K562 (cell line): Measurements from ENCODE around the gene COL15A1. TPM values are rescaled to one million over a fixed set of nuclear protein-coding genes. Genes with fewer than 3 reads are reported as not detected.

ENCODE experiments used
- DNMT1 ChIP-seq: fragments of 450-650 bp; IDR thresholded peaks from 2 replicates; pipeline ENCODE4 v1.6.1; 2016; ENCODE audit warnings: antibody characterized with exemption, mild to moderate bottlenecking
- GABPA ChIP-seq: fragments of 200-800 bp; sonication (Bioruptor generic); conservative IDR thresholded peaks from 2 replicates; pipeline ENCODE4 v1.6.1; 2016; ENCODE audit warnings: low read depth, missing genetic modification characterization, missing compliant biosample characterization
- MTA1 ChIP-seq: fragments of 450-650 bp; IDR thresholded peaks from 2 replicates; pipeline ENCODE4 v1.6.1; 2017; ENCODE audit warnings: borderline replicate concordance
- MTA3 ChIP-seq: fragments of 450-650 bp; formaldehyde crosslinking; IDR thresholded peaks from 2 replicates; pipeline ENCODE4 v1.6.1; 2017; ENCODE audit warnings: mild to moderate bottlenecking, borderline replicate concordance
- NCOA6 ChIP-seq: fragments of 450-650 bp; IDR thresholded peaks from 2 replicates; pipeline ENCODE4 v1.6.1; 2017; ENCODE audit warnings: mild to moderate bottlenecking
- NR1H2 ChIP-seq: sonication (generic); formaldehyde crosslinking; IDR thresholded peaks from 2 replicates; pipeline ENCODE4 v1.4.0; 2020; ENCODE audit warnings: mild to moderate bottlenecking, missing genetic modification reagents
- POLR2B ChIP-seq: fragments of 450-650 bp; IDR thresholded peaks from 2 replicates; pipeline ENCODE4 v1.6.1; 2018; ENCODE audit warnings: low read depth; ENCODE audit not compliant: partially characterized antibody
- PTRF ChIP-seq: fragments of 450-650 bp; IDR thresholded peaks from 2 replicates; pipeline ENCODE4 v1.6.1; 2016; ENCODE audit warnings: mild to moderate bottlenecking, missing genetic modification characterization, missing compliant biosample characterization
- RNF2 ChIP-seq: sonication (generic); IDR thresholded peaks from 2 replicates; pipeline ENCODE4 v1.6.1; 2016
- RREB1 ChIP-seq: fragments of 250-450 bp; sonication (Bioruptor Pico); IDR thresholded peaks from 2 replicates; pipeline ENCODE4 v1.4.0; 2020
- SETDB1 ChIP-seq: IDR thresholded peaks from one replicate; pipeline ENCODE4 v1.6.1; 2012; ENCODE audit warnings: low read length, control low read depth, inconsistent platforms
- TAF15 ChIP-seq: fragments of 200-400 bp; formaldehyde crosslinking; IDR thresholded peaks from 2 replicates; pipeline ENCODE4 v1.6.1; 2017; ENCODE audit warnings: mild to moderate bottlenecking, low read depth, low read length, moderate library complexity
- TAF7 ChIP-seq: fragments of 450-650 bp; IDR thresholded peaks from 2 replicates; pipeline ENCODE4 v1.6.1; 2016; ENCODE audit warnings: missing genetic modification characterization, missing compliant biosample characterization
- ZNF24 ChIP-seq: fragments of 450-650 bp; IDR thresholded peaks from 2 replicates; pipeline ENCODE4 v1.6.1; 2016
- ZNF76 ChIP-seq: fragments of 250-450 bp; sonication (Bioruptor Pico); IDR thresholded peaks from 2 replicates; pipeline ENCODE4 v1.4.0; 2020; ENCODE audit warnings: mild to moderate bottlenecking, moderate library complexity, borderline replicate concordance
- polyA plus RNA-seq, 8 experiments: library from polyadenylated mRNA; depleted of rRNA in 4 of 8; stranded (reverse) in 5 of 8; unstranded in 3 of 8; fragments of >200 nt; fragmentation: Nextera tagmentation in 2 of 8; fragmentation: Illumina TruSeq in 1 of 8; extraction: Ambion mirVana in 2 of 8; extraction: Trizol in 1 of 8; gene quantifications; 2 replicates each; pipeline versions ENCODE4 v1.2.1 to v1.2.3, GENCODE V29; 2011 to 2014; ENCODE audit warnings: inconsistent platforms in 1 of 8, missing spikeins in 1 of 8
- total RNA-seq, 7 experiments: library from RNA; depleted of rRNA in 6 of 7; stranded (reverse); fragments of >200 nt in 6 of 7; fragmentation: Illumina TruSeq in 2 of 7; extraction: Trizol in 2 of 7; gene quantifications; 2 replicates each; pipeline versions ENCODE4 v1.2.1 to v1.2.3, GENCODE V29; 2011 to 2021; ENCODE audit warnings: low replicate concordance in 1 of 7

COL15A1 gene
- total and polyA plus RNA-seq, 9 of the 15 experiments (the other 6 are each of a cell fraction or from before 2014, with no cell fraction given): 0.46 to 5.1 (median 2.6) TPM

- no peak for TF ChIP-seq SETDB1
- peak; percentile 68; the same call in 1 of the 2 replicates for TF ChIP-seq PTRF
- 0 out of 2 replicates have a peak, but pooled peaks have one; percentile 54 for TF ChIP-seq NR1H2 (CRISPR knock-in tag)
- 0 out of 2 replicates have a peak, but pooled peaks have one; percentile 27 for TF ChIP-seq GABPA
- no peak for TF ChIP-seq DNMT1
- no peak for TF ChIP-seq TAF15
- TF ChIP-seq RREB1: peak; percentile 35; the same call in 1 of the 2 replicates
- no peak for TF ChIP-seq POLR2B
- no peak for TF ChIP-seq MTA3
- TF ChIP-seq ZNF76 (CRISPR knock-in tag): peak; percentile 18; the same call in 1 of the 2 replicates
- no peak for TF ChIP-seq NCOA6
- no peak for TF ChIP-seq MTA1
- TF ChIP-seq RNF2: peak; percentile 54; the same call in 1 of the 2 replicates
- no peak for TF ChIP-seq ZNF24
- 0 out of 2 replicates have a peak, but pooled peaks have one; percentile 5 for TF ChIP-seq TAF7 (tag)
Measured at GRCh38 chr9:99058964-99059921, 115.5 kb downstream of the COL15A1 start (continued).
